ENCODE results near the gene LRRC23. TPM values are rescaled to one million over a fixed set of nuclear protein-coding genes. Genes with fewer than 3 reads are reported as not detected.

The LRRC23 gene
- total RNA-seq, 6 experiments from 2014 or later, result 5.5 to 7.9 (median 6.6) TPM

GRCh38 chr12:6935371-6936193, 31.0 kb downstream of the LRRC23 start:
- H3K4me3 Mint-ChIP-seq, result no peak overlapping the region; the same call in 1 of the 2 replicates
- H3K27me3 Mint-ChIP-seq (ENCODE audit: insufficient read depth), result peaks cover 10% of the 10 kb centered on the region
- H3K4me1 Mint-ChIP-seq (ENCODE audit: low read depth), result peaks cover 64% of the 10 kb centered on the region
- no peak for DNase-seq
- no peaks in the 10 kb centered on the region for H3K9me3 Mint-ChIP-seq
- H3K27ac Mint-ChIP-seq, result peak overlapping the region; percentile 86
- H3K36me3 Mint-ChIP-seq (ENCODE audit: low read depth), result peaks cover 46% of the 10 kb centered on the region
- no peak for TF ChIP-seq CTCF (IDR thresholded peaks at IDR 0.05)

- H3K4me1 Mint-ChIP-seq (ENCODE audit: low read depth), result peaks cover 58% of the 10 kb centered on the region
- H3K9me3 Mint-ChIP-seq, result no peaks in the 10 kb centered on the region
- H3K27ac Mint-ChIP-seq, result peak overlapping the region; percentile 82
- TF ChIP-seq CTCF (IDR thresholded peaks at IDR 0.05), result no peak
- H3K4me3 Mint-ChIP-seq, result 0 out of 2 replicates have a peak overlapping the region, but pooled peaks have one; percentile 28
- DNase-seq, result no peak
- H3K36me3 Mint-ChIP-seq (ENCODE audit: low read depth), result peaks cover 48% of the 10 kb centered on the region
- H3K27me3 Mint-ChIP-seq (ENCODE audit: insufficient read depth), result peaks cover 10% of the 10 kb centered on the region
Observed at GRCh38 chr12:6936194-6936635, 31.6 kb downstream of the LRRC23 start.

- H3K4me1 Mint-ChIP-seq (ENCODE audit: low read depth), result peaks cover 55% of the 10 kb centered on the region
- peaks cover 10% of the 10 kb centered on the region for H3K27me3 Mint-ChIP-seq (ENCODE audit: insufficient read depth)
- H3K27ac Mint-ChIP-seq, result peak overlapping the region; percentile 82
- H3K4me3 Mint-ChIP-seq, result peak overlapping the region; percentile 65; the same call in 1 of the 2 replicates
- H3K9me3 Mint-ChIP-seq, result no peaks in the 10 kb centered on the region
- DNase-seq, result no peak
- no peak for TF ChIP-seq CTCF (IDR thresholded peaks at IDR 0.05)
- peaks cover 48% of the 10 kb centered on the region for H3K36me3 Mint-ChIP-seq (ENCODE audit: low read depth)
Observed at GRCh38 chr12:6936636-6937480, 32.2 kb downstream of the LRRC23 start.

- DNase-seq, result peak; percentile 90
- H3K4me3 Mint-ChIP-seq, result peak overlapping the region; percentile 65
- H3K27me3 Mint-ChIP-seq (ENCODE audit: insufficient read depth), result peaks cover 10% of the 10 kb centered on the region
- peaks cover 55% of the 10 kb centered on the region for H3K4me1 Mint-ChIP-seq (ENCODE audit: low read depth)
- H3K9me3 Mint-ChIP-seq, result no peaks in the 10 kb centered on the region
- peak; percentile 95 for TF ChIP-seq CTCF (IDR thresholded peaks at IDR 0.05)
- H3K36me3 Mint-ChIP-seq (ENCODE audit: low read depth), result peaks cover 53% of the 10 kb centered on the region
- peak overlapping the region; percentile 84 for H3K27ac Mint-ChIP-seq
Observed at GRCh38 chr12:6937481-6938352, 33.1 kb downstream of the LRRC23 start.

Data from HFFc6 (cell line).